Measurements from ENCODE around the gene ZMYM2. TPM values are rescaled to one million over a fixed set of nuclear protein-coding genes. Genes with fewer than 3 reads are reported as not detected.
"Not testable (repeated sequence)": the region's sequence is repeated elsewhere in the genome, so short reads cannot be mapped to it uniquely, and the experiment has no call there.

ZMYM2 gene
- total and polyA plus RNA-seq, 8 donors: 10.8 to 182 (median 75.3) TPM

- peaks cover 0 to 12% (median 5%) of the 10 kb centered on the region in 4 donors for H3K36me3 ChIP-seq
- peaks cover 18 to 66% (median 56%) of the 10 kb centered on the region in 4 donors for H3K4me1 ChIP-seq
- no peaks in the 10 kb centered on the region for H3K9me3 ChIP-seq
- WGBS, 5 donors: 32 to 47% (median 38%) methylated on average over 2 of the region's 2 CpGs
- intact Hi-C loops (cut with DNase I; ENCODE audit: low total_unique reads): loop anchor here (10.0 kb wide), 1 partner anchor 96 kb away; the partner anchor contains the start of gene ZMYM5
- H3K27ac ChIP-seq: peak overlapping the region in 3 of 5 donors; percentile 97 to 100 (median 99)
- no peaks in the 10 kb centered on the region for H3K27me3 ChIP-seq
- DNase-seq: peak in 1 of 2 donors; percentile 11
- no peak for TF ChIP-seq EP300 (IDR thresholded peaks at IDR 0.05)
- H3K4me3 ChIP-seq: peak overlapping the region; percentile 4 to 89 (median 81)
These were observed 2.1 kb downstream of the ZMYM2 start for GRCh38 chr13:19960653-19960976.

- Histone ChIP-seq H3K27me3 (no peaks in the 10 kb centered on the region), H3K27ac (peak overlapping the region in 1 of 5 donors; percentile 2), H3K4me3 (peak overlapping the region in 2 of 4 donors; percentile 0 to 81), H3K36me3 (peaks cover 0 to 21% (median 14%) of the 10 kb centered on the region in 4 donors), H3K9me3 (no peaks in the 10 kb centered on the region), H3K4me1 (peaks cover 18 to 70% (median 60%) of the 10 kb centered on the region in 4 donors)
- intact Hi-C loops (cut with DNase I; ENCODE audit: low total_unique reads): loop anchor here (10.0 kb wide), 1 partner anchor 97 kb away; the partner anchor contains the start of gene ZMYM5
- DNase-seq: no peak
- TF ChIP-seq POLR2A (IDR thresholded peaks at IDR 0.05): no peak
- WGBS, 5 donors: 29 to 41% (median 34%) methylated on average over 4 of the region's 4 CpGs
These were observed 3.0 kb downstream of the ZMYM2 start for GRCh38 chr13:19961489-19961888.

- no peaks in the 10 kb centered on the region for H3K27me3 ChIP-seq
- H3K9me3 ChIP-seq: no peaks in the 10 kb centered on the region
- H3K4me1 ChIP-seq: peaks cover 18 to 73% (median 60%) of the 10 kb centered on the region in 4 donors
- no peak for DNase-seq
- H3K27ac ChIP-seq: peak overlapping the region in 1 of 5 donors; percentile 2
- peaks cover 2 to 25% (median 18%) of the 10 kb centered on the region in 4 donors for H3K36me3 ChIP-seq
- intact Hi-C loops (cut with DNase I; ENCODE audit: low total_unique reads): loop anchor here (10.0 kb wide), 1 partner anchor 97 kb away; the partner anchor contains the start of gene ZMYM5
- H3K4me3 ChIP-seq: peak overlapping the region in 1 of 4 donors; percentile 81
- TF ChIP-seq EP300 (IDR thresholded peaks at IDR 0.05) (no peak), CTCF (IDR thresholded peaks at IDR 0.05) (no peak), POLR2A (IDR thresholded peaks at IDR 0.05) (no peak), POLR2AphosphoS5 (IDR thresholded peaks at IDR 0.05) (no peak)
These were observed 3.4 kb downstream of the ZMYM2 start for GRCh38 chr13:19961924-19962323.

- H3K27me3 ChIP-seq: no peaks in the 10 kb centered on the region
- peak overlapping the region in 1 of 5 donors; percentile 5 for H3K27ac ChIP-seq
- H3K36me3 ChIP-seq: peaks cover 4 to 34% (median 28%) of the 10 kb centered on the region in 4 donors
- no peak for DNase-seq
- WGBS, 5 donors: 71 to 80% (median 77%) methylated on average over 10 of the region's 10 CpGs
- H3K4me1 ChIP-seq: peaks cover 18 to 77% (median 61%) of the 10 kb centered on the region in 4 donors
- TF ChIP-seq POLR2AphosphoS5 (IDR thresholded peaks at IDR 0.05): no peak
- H3K4me3 ChIP-seq: no peak overlapping the region
- intact Hi-C loops (cut with DNase I; ENCODE audit: low total_unique reads): loop anchor here (10.0 kb wide), 1 partner anchor 98 kb away; the partner anchor contains the start of gene ZMYM5
- no peaks in the 10 kb centered on the region for H3K9me3 ChIP-seq
These were observed 4.4 kb downstream of the ZMYM2 start for GRCh38 chr13:19962894-19963293.

- Histone ChIP-seq H3K9me3 (no peaks in the 10 kb centered on the region), H3K27ac (no peak overlapping the region), H3K4me3 (no peak overlapping the region), H3K27me3 (no peaks in the 10 kb centered on the region), H3K4me1 (peaks cover 5 to 76% (median 39%) of the 10 kb centered on the region in 4 donors), H3K36me3 (peaks cover 4 to 47% (median 38%) of the 10 kb centered on the region in 4 donors)
- 80 to 93% (median 82%) methylated on average over 3 of the region's 3 CpGs for WGBS, 5 donors
- intact Hi-C loops (cut with DNase I; ENCODE audit: low total_unique reads): loop anchor here (10.0 kb wide), 1 partner anchor 103 kb away; the partner anchor contains the start of gene ZMYM5
- no peak for DNase-seq
- TF ChIP-seq CTCF (IDR thresholded peaks at IDR 0.05) (no peak), POLR2A (IDR thresholded peaks at IDR 0.05) (no peak), POLR2AphosphoS5 (IDR thresholded peaks at IDR 0.05) (no peak), EP300 (IDR thresholded peaks at IDR 0.05) (no peak)
These were observed 9.1 kb downstream of the ZMYM2 start for GRCh38 chr13:19967621-19968020.

- DNase-seq; H3K27ac ChIP-seq; H3K9me3 ChIP-seq; H3K27me3 ChIP-seq; intact Hi-C loops (cut with DNase I; ENCODE audit: low total_unique reads); H3K4me3 ChIP-seq: not testable (repeated sequence)
- peaks cover 8 to 59% (median 55%) of the 10 kb centered on the region in 4 donors for H3K36me3 ChIP-seq
- WGBS, 5 donors: 62 to 75% (median 74%) methylated on average over 7 of the region's 7 CpGs
- peaks cover 0 to 31% (median 10%) of the 10 kb centered on the region in 4 donors for H3K4me1 ChIP-seq
These were observed 16.0 kb downstream of the ZMYM2 start for GRCh38 chr13:19974498-19975009.

All from stomach (tissue), 9 donors.